Lung (tissue), 12 donors: ENCODE data around the gene CEPT1. TPM values are rescaled to one million over a fixed set of nuclear protein-coding genes. Genes with fewer than 3 reads are reported as not detected.

ENCODE experiments used
- ATAC-seq: fragments of 200-7000 bp; cut with Tn5 transposase; one replicate; pipeline ENCODE4 v1.9.1; 2020; ENCODE audit warnings: moderate number of reproducible peaks; ENCODE audit not compliant: insufficient read depth, low FRiP score
- DNase-seq, 3 donors: peaks; one replicate each; pipeline ENCODE4 v3.0.0-alpha.2; 2013 to 2017
- H3K27ac ChIP-seq, 2 donors: one replicate each; pipeline ENCODE4 v1.5.1; 2013; ENCODE audit warnings: mild to moderate bottlenecking in 2 of 2, moderate library complexity in 2 of 2, control low read depth in 1 of 2, inconsistent platforms in 1 of 2, low read depth in 1 of 2, low read length in 1 of 2
- H3K27me3 ChIP-seq, 3 donors: one replicate each; pipeline ENCODE4 v1.5.1; 2013; ENCODE audit warnings: low read length in 2 of 3; ENCODE audit not compliant: control insufficient read depth in 3 of 3, insufficient read depth in 3 of 3
- H3K36me3 ChIP-seq, 4 donors: one replicate each; pipeline ENCODE4 v1.5.1; 2013; ENCODE audit warnings: low read length in 4 of 4, mild to moderate bottlenecking in 1 of 4, moderate library complexity in 1 of 4; ENCODE audit not compliant: control insufficient read depth in 4 of 4, insufficient read depth in 4 of 4
- H3K4me1 ChIP-seq, 5 donors: one replicate each; pipeline ENCODE4 v1.5.1; 2013; ENCODE audit warnings: low read length in 5 of 5, mild to moderate bottlenecking in 2 of 5, moderate library complexity in 1 of 5; ENCODE audit not compliant: control insufficient read depth in 5 of 5, insufficient read depth in 5 of 5
- H3K4me3 ChIP-seq: one replicate; pipeline ENCODE4 v1.5.1; 2013; ENCODE audit warnings: mild to moderate bottlenecking, control low read depth, moderate library complexity
- H3K9ac ChIP-seq, 2 donors: one replicate each; pipeline ENCODE4 v1.5.1; 2013; ENCODE audit warnings: low read length in 2 of 2, control low read depth in 1 of 2; ENCODE audit not compliant: insufficient read depth in 1 of 2
- H3K9me3 ChIP-seq, 4 donors: one replicate each; pipeline ENCODE4 v1.5.1; 2013; ENCODE audit warnings: low read length in 3 of 4, mild to moderate bottlenecking in 1 of 4, moderate library complexity in 1 of 4; ENCODE audit not compliant: control insufficient read depth in 4 of 4, insufficient read depth in 3 of 4
- CTCF ChIP-seq: IDR thresholded peaks from 2 replicates; pipeline ENCODE4 v1.5.1; 2012; ENCODE audit warnings: mild to moderate bottlenecking; ENCODE audit errors: control extremely low read depth, extremely low read depth
- WGBS, 2 donors: extraction: QIAGEN DNeasy Blood & Tissue Kit; methylation state at CpG; one replicate each; pipeline ENCODE4 v1.1.7; 2013; 5-methylcytosine and 5-hydroxymethylcytosine counted together
- polyA plus RNA-seq, 2 donors: library from polyadenylated mRNA; stranded (reverse); fragments of 200-250 nt; gene quantifications; one replicate each; pipeline ENCODE4 v1.2.1, GENCODE V29; 2013
- total RNA-seq, 2 donors: library from RNA; depleted of rRNA in 1 of 2; stranded (reverse); fragments of >200 nt in 1 of 2; gene quantifications; one replicate each; pipeline ENCODE4 v1.2.1, GENCODE V29; 2014 to 2021
- donor health status: control.
- donor health status: control.
- donor health status: Bipolar disorder and iron deficiency.
- donor health status: healthy.
- donor health status: DM: yes; HTN: yes; CAD: no.

The CEPT1 gene
- total and polyA plus RNA-seq, 4 donors = 18.6 to 71.2 (median 26.2) TPM

GRCh38 chr1:111216751-111217150, 76.7 kb downstream of the CEPT1 start:
- Histone ChIP-seq H3K27me3 (no peaks in the 10 kb centered on the region), H3K9ac (no peak overlapping the region), H3K36me3 (no peaks in the 10 kb centered on the region), H3K4me1 (peaks cover 0 to 4% (median 0%) of the 10 kb centered on the region in 5 donors), H3K4me3 (no peak overlapping the region), H3K27ac (no peak overlapping the region), H3K9me3 (no peaks in the 10 kb centered on the region)
- DNase-seq (no peak), ATAC-seq (no peak)
- no peak for TF ChIP-seq CTCF
- WGBS, 2 donors = 65 to 73% methylated on average over 5 of the region's 5 CpGs

GRCh38 chr1:111217183-111217910, 77.3 kb downstream of the CEPT1 start:
- no peak for DNase-seq
- Histone ChIP-seq H3K36me3 (no peaks in the 10 kb centered on the region), H3K9ac (no peak overlapping the region), H3K4me3 (no peak overlapping the region), H3K27me3 (no peaks in the 10 kb centered on the region), H3K9me3 (no peaks in the 10 kb centered on the region), H3K4me1 (peaks cover 0 to 5% (median 0%) of the 10 kb centered on the region in 5 donors), H3K27ac (no peak overlapping the region)
- TF ChIP-seq CTCF = no peak
- ATAC-seq = no peak
- WGBS, 2 donors = 66 to 67% methylated on average over 5 of the region's 5 CpGs

GRCh38 chr1:111218701-111219556, 78.9 kb downstream of the CEPT1 start:
- no peak for DNase-seq
- no peak overlapping the region for H3K9ac ChIP-seq
- no peak overlapping the region for H3K27ac ChIP-seq
- H3K4me3 ChIP-seq = no peak overlapping the region
- H3K9me3 ChIP-seq = no peaks in the 10 kb centered on the region
- H3K4me1 ChIP-seq = peaks cover 0 to 7% (median 0%) of the 10 kb centered on the region in 5 donors
- no peak for TF ChIP-seq CTCF
- no peaks in the 10 kb centered on the region for H3K27me3 ChIP-seq
- WGBS, 2 donors = 90 to 92% methylated on average over 8 of the region's 8 CpGs
- ATAC-seq = no peak
- no peaks in the 10 kb centered on the region for H3K36me3 ChIP-seq
